PC-9 (cell line): ENCODE results near the gene RAET1E.
"Not testable (repeated sequence)": the region's sequence is repeated elsewhere in the genome, so short reads cannot be mapped to it uniquely, and the experiment has no call there.

Source experiments
- EZH2 ChIP-seq: fragments of 200-600 bp; sonication (generic); IDR thresholded peaks from 2 replicates; pipeline ENCODE4 v1.8.0; 2017; ENCODE audit warnings: antibody characterized with exemption, low read depth
- TF ChIP-seq, protein P1 (sequence below): fragments of 200-600 bp; sonication (generic); conservative IDR thresholded peaks from 2 replicates; pipeline ENCODE4 v1.6.1; 2017; ENCODE audit warnings: mixed run types, antibody characterized with exemption, mild to moderate bottlenecking, moderate library complexity

DNA sequence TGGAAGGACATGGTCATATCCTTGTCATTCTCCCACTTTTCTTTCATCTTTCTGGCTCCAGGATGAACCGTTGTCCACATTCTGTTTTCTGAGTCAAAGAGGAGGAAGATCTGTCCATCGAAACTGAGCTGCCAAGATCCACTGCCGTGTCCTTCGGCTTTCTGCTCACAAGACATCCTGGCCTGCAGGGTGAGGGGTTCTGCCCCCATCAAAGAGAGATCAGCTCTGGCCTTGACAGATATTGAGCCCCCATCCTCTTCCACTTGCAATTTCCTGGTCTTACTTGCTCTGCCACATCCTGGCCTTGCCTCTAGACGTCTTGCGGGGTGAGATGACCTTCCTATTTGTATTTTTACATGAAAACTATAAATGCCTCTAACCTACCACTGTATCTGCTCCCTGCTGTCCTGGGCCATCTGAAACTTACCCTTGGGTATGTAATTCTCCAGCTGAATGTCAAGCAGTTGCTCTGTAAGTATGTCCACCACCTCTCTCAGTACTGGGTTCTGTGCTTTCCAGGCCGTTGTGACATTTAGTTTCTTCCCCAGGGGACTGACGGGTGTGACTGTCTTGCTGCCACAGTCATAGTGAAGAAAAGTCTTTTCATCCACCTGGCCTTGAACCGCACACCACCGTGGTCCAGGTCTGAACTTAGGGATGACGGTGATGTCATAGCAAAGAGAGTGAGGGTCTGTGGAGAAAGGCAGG, 21.4 kb upstream of the RAET1E start:
- TF ChIP-seq, protein P1, sequence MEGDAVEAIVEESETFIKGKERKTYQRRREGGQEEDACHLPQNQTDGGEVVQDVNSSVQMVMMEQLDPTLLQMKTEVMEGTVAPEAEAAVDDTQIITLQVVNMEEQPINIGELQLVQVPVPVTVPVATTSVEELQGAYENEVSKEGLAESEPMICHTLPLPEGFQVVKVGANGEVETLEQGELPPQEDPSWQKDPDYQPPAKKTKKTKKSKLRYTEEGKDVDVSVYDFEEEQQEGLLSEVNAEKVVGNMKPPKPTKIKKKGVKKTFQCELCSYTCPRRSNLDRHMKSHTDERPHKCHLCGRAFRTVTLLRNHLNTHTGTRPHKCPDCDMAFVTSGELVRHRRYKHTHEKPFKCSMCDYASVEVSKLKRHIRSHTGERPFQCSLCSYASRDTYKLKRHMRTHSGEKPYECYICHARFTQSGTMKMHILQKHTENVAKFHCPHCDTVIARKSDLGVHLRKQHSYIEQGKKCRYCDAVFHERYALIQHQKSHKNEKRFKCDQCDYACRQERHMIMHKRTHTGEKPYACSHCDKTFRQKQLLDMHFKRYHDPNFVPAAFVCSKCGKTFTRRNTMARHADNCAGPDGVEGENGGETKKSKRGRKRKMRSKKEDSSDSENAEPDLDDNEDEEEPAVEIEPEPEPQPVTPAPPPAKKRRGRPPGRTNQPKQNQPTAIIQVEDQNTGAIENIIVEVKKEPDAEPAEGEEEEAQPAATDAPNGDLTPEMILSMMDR: not testable (repeated sequence)
- TF ChIP-seq EZH2: not testable (repeated sequence)
